Measurements from ENCODE around the gene SLC22A8. TPM values are rescaled to one million over a fixed set of nuclear protein-coding genes. Genes with fewer than 3 reads are reported as not detected.
"Not testable (repeated sequence)": the region's sequence is repeated elsewhere in the genome, so short reads cannot be mapped to it uniquely, and the experiment has no call there.

Gene SLC22A8
- total RNA-seq = not detected
- polyA plus RNA-seq (ENCODE audit: insufficient read length in 6 of 6) = under 1 TPM in 5 of 6 donors, not detected in 1; 0.17 to 0.54 (median 0.37) TPM
- long read RNA-seq, donor 1 = 0 reads
- long read RNA-seq, donor 2 = 0 reads
- long read RNA-seq, donor 3 = 0 reads
- long read RNA-seq, donor 4 = 0 reads
- long read RNA-seq, donor 5 = 0 reads
- long read RNA-seq, donor 6 = 0 reads
- long read RNA-seq, donor 7 = 0 reads
- long read RNA-seq, donor 8 = 0 reads
- long read RNA-seq, donor 9 = 0 reads
- long read RNA-seq, donor 10 = 0 reads
- long read RNA-seq, donor 11 = 0 reads
- long read RNA-seq, donor 12 = 0 reads

- H3K27ac ChIP-seq = peak within 1 kb of the TSS in 1 of 2 donors; percentile 18
- intact Hi-C loops (cut with DNase I) = no loop called here
Observed at GRCh38 chr11:63015521-63016215, at the start of gene SLC22A8. Gene SLC22A8, minus strand, starts transcription at chr11:63015841. Its CDS starts 883 bp downstream, at chr11:63014958.

GRCh38 chr11:63046203-63046602 is 30.6 kb upstream of the SLC22A8 start:
- H3K27me3 ChIP-seq; H3K9me3 ChIP-seq; H3K4me1 ChIP-seq; H3K4me3 ChIP-seq; DNase-seq; ATAC-seq; intact Hi-C loops (cut with DNase I); H3K27ac ChIP-seq; H3K36me3 ChIP-seq: not testable (repeated sequence)

More at GRCh38 chr11:63015521-63016215, at the start of gene SLC22A8:
- DNase-seq = no peak
- Histone ChIP-seq H3K4me1 (no peaks in the 10 kb centered on the region), H3K36me3 (no peaks in the 10 kb centered on the region), H3K9me3 (no peaks in the 10 kb centered on the region), H3K27me3 (peaks cover 0 to 29% of the 10 kb centered on the region in 2 donors), H3K4me3 (no peak within 1 kb of the TSS)
- TF ChIP-seq CTCF (IDR thresholded peaks at IDR 0.05) = no peak
- no peak for ATAC-seq

GRCh38 chr11:63042596-63042995 is 27.0 kb upstream of the SLC22A8 start:
- Histone ChIP-seq H3K36me3 (no peaks in the 10 kb centered on the region), H3K27me3 (no peaks in the 10 kb centered on the region), H3K4me1 (no peaks in the 10 kb centered on the region), H3K27ac (no peak overlapping the region), H3K9me3 (no peaks in the 10 kb centered on the region), H3K4me3 (no peak overlapping the region)
- no peak for TF ChIP-seq CTCF (IDR thresholded peaks at IDR 0.05)
- intact Hi-C loops (cut with DNase I) = no loop called here
- DNase-seq (no peak), ATAC-seq (no peak)

- H3K36me3 ChIP-seq = no peaks in the 10 kb centered on the region
- ATAC-seq = peak; percentile 73
Observed at GRCh38 chr11:63032457-63032856, 16.8 kb upstream of the SLC22A8 start.

More at GRCh38 chr11:63032457-63032856, 16.8 kb upstream of the SLC22A8 start:
- TF ChIP-seq CTCF (IDR thresholded peaks at IDR 0.05) = no peak
- intact Hi-C loops (cut with DNase I) = loop anchor here in 1 of 2 donors (10.0 kb wide), 1 partner anchor 182 kb away; no protein-coding TSS in a partner anchor
- H3K27ac ChIP-seq = no peak overlapping the region
- peak in 1 of 4 donors; percentile 49 for DNase-seq
- peaks cover 0 to 3% of the 10 kb centered on the region in 2 donors for H3K4me1 ChIP-seq
- H3K9me3 ChIP-seq = no peaks in the 10 kb centered on the region
- H3K4me3 ChIP-seq = no peak overlapping the region
- no peaks in the 10 kb centered on the region for H3K27me3 ChIP-seq

Measured in left lung (tissue), 14 donors.